HepG2 (cell line): ENCODE data around the gene TRIM77.
"Not testable (repeated sequence)": the region's sequence is repeated elsewhere in the genome, so short reads cannot be mapped to it uniquely, and the experiment has no call there.

ENCODE experiments used
- EP300 ChIP-seq, 3 experiments: sonication (generic) in 1 of 3; formaldehyde crosslinking in 1 of 3; IDR thresholded peaks; 2 replicates each; pipeline versions ENCODE4 v1.5.1 to v1.6.1; 2011 to 2020; ENCODE audit warnings: low read depth in 2 of 3, low read length in 2 of 3, borderline replicate concordance in 1 of 3, improper control_type of control experiment in 1 of 3, mild to moderate bottlenecking in 1 of 3, missing genetic modification reagents in 1 of 3, moderate library complexity in 1 of 3
- EZH2 ChIP-seq: conservative IDR thresholded peaks from 2 replicates; pipeline ENCODE4 v1.6.1; 2012; ENCODE audit warnings: mild to moderate bottlenecking, low read depth, low read length, moderate library complexity
- MYC ChIP-seq: sonication (generic); formaldehyde crosslinking; IDR thresholded peaks from 2 replicates; pipeline ENCODE4 v1.9.0; 2021; ENCODE audit warnings: missing genetic modification reagents, borderline replicate concordance
- SUZ12 ChIP-seq: fragments of 150-350 bp; IDR thresholded peaks from 2 replicates; pipeline ENCODE4 v1.6.1; 2014; ENCODE audit warnings: low read depth, low read length
- TARDBP ChIP-seq: sonication (generic); formaldehyde crosslinking; IDR thresholded peaks from 2 replicates; pipeline ENCODE4 v1.8.0; 2022; ENCODE audit warnings: mild to moderate bottlenecking, missing genetic modification reagents
- TF ChIP-seq, protein P1 (sequence below): sonication (generic); formaldehyde crosslinking; IDR thresholded peaks from 2 replicates; pipeline ENCODE4 v1.5.0; 2020; ENCODE audit warnings: mild to moderate bottlenecking, missing genetic modification reagents, moderate library complexity

DNA sequence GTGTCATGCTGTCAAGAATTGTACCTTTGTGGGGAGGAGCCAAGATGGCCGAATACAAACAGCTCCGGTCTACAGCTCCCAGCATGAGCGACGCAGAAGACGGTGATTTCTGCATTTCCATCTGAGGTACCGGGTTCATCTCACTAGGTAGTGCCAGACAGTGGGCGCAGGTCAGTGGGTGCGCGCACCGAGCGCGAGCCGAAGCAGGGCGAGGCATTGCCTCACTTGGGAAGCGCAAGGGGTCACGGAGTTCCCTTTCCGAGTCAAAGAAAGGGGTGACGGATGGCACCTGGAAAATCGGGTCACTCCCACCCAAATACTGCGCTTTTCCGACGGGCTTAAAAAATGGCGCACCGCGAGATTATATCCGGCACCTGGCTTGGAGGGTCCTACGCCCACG, 34.1 kb downstream of the TRIM77 start:
- TF ChIP-seq EP300 (IDR thresholded peaks at IDR 0.05; ENCODE audit: low read depth in 2 of 2, low read length in 2 of 2); EP300 (CRISPR knock-in tag; IDR thresholded peaks at IDR 0.05; ENCODE audit: borderline replicate concordance); MYC (CRISPR knock-in tag); TARDBP (CRISPR knock-in tag); EZH2; SUZ12: not testable (repeated sequence)
- TF ChIP-seq, protein P1, sequence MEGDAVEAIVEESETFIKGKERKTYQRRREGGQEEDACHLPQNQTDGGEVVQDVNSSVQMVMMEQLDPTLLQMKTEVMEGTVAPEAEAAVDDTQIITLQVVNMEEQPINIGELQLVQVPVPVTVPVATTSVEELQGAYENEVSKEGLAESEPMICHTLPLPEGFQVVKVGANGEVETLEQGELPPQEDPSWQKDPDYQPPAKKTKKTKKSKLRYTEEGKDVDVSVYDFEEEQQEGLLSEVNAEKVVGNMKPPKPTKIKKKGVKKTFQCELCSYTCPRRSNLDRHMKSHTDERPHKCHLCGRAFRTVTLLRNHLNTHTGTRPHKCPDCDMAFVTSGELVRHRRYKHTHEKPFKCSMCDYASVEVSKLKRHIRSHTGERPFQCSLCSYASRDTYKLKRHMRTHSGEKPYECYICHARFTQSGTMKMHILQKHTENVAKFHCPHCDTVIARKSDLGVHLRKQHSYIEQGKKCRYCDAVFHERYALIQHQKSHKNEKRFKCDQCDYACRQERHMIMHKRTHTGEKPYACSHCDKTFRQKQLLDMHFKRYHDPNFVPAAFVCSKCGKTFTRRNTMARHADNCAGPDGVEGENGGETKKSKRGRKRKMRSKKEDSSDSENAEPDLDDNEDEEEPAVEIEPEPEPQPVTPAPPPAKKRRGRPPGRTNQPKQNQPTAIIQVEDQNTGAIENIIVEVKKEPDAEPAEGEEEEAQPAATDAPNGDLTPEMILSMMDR (CRISPR knock-in tag), result not testable (repeated sequence)
